Astrocyte of the cerebellum (primary cell): ENCODE results near the gene AREL1.

Source experiments
- DNase-seq: peaks from one replicate; pipeline ENCODE4 v3.0.0-alpha.2; 2011; ENCODE audit warnings: low read depth
- H3K4me3 ChIP-seq: 2 replicates; pipeline ENCODE4 v1.5.1; 2011; ENCODE audit warnings: mild to moderate bottlenecking, low read depth, low read length, moderate library complexity
- in situ Hi-C: cut with HindIII; loops from 2 replicates; pipeline ENCODE4 v1.10.0; 2017; ENCODE audit warnings: low sequenced_read_pairs
- TF ChIP-seq, protein P1 (sequence below): IDR thresholded peaks from 2 replicates; pipeline ENCODE4 v1.5.1; 2012; ENCODE audit warnings: low read length, low read depth, moderate library complexity, mild to moderate bottlenecking; ENCODE audit errors: missing control alignments

Gene AREL1

DNA sequence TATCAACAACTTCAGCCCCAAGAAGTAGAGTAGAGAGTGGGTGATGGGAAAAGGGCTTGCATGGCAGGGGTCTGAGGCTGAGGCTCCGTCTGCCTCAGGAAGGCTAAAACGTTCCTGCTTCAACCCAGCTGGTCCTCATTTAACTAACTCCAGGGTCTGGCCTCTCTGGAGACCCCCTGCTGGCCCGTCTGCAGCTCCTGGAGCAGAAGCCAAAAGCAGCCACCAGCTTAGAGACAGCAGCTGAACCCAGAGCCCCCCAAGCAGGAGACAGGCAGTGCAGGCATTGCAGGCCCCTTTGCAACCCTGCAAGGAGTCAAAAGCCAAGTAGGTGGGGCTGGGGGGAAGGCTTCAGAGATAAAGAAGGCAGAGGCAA, 75.7 kb downstream of the AREL1 start:
- TF ChIP-seq, protein P1, sequence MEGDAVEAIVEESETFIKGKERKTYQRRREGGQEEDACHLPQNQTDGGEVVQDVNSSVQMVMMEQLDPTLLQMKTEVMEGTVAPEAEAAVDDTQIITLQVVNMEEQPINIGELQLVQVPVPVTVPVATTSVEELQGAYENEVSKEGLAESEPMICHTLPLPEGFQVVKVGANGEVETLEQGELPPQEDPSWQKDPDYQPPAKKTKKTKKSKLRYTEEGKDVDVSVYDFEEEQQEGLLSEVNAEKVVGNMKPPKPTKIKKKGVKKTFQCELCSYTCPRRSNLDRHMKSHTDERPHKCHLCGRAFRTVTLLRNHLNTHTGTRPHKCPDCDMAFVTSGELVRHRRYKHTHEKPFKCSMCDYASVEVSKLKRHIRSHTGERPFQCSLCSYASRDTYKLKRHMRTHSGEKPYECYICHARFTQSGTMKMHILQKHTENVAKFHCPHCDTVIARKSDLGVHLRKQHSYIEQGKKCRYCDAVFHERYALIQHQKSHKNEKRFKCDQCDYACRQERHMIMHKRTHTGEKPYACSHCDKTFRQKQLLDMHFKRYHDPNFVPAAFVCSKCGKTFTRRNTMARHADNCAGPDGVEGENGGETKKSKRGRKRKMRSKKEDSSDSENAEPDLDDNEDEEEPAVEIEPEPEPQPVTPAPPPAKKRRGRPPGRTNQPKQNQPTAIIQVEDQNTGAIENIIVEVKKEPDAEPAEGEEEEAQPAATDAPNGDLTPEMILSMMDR: no peak
- in situ Hi-C loops: no loop called here
- H3K4me3 ChIP-seq: no peak overlapping the region
- DNase-seq: no peak

DNA sequence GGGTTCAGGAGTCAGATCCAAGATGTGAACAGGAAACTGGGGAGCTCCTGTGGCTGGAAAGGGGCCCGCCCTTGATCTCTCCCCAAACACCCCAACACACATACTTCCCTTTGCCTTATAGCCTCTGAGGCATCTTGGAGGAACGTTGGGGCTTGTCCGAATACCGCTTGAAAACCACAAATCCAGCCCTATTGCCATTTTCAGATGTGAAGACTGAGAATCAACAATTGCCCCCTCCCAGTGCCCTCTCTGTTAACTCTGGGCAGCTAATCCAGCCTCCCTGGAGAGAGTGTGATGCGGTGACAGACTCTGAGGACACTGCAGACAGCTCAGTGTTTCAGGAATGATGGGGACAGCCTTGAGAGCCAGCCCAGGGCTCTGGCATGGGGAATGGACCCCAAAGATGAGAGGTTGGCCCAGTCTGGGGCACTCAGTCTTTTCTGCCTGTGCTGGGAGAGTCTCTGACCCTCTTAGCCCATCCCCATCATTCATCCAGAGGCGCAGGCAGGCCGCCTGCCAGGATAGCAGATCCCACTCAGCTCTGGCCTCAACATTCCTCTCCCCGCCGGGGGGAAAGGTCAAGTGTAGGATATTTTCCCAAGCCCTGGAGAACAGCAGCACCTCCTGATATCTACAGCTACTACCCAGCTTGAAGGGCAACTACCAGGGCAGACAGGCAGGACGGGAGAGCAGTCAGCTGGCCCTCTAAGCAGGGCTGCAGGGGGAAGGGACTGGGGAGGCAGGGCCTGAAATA, 76.3 kb downstream of the AREL1 start:
- in situ Hi-C loops: no loop called here
- no peak for DNase-seq
- TF ChIP-seq, protein P1: no peak
- no peak overlapping the region for H3K4me3 ChIP-seq

DNA sequence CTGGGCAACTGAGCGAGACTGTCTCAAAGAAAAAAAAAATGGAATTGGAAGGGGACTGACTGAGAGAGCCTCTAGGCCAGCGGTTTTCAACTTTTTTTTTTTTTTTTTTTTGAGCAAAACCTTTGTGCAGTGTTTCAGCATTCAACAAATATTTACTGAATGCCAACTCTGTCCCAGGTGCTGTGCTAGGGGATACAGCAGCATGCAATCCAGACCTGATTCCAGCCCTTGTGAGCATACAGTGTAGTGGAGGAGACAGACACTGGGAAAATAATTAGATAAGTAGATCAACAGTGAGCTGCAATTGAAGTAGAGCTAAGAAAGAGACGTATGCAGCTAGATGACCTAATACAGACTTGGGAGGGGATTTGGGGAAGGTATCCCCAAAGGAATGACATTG, 77.0 kb downstream of the AREL1 start:
- H3K4me3 ChIP-seq: no peak overlapping the region
- in situ Hi-C loops: no loop called here
- no peak for DNase-seq
- TF ChIP-seq, protein P1: no peak

DNA sequence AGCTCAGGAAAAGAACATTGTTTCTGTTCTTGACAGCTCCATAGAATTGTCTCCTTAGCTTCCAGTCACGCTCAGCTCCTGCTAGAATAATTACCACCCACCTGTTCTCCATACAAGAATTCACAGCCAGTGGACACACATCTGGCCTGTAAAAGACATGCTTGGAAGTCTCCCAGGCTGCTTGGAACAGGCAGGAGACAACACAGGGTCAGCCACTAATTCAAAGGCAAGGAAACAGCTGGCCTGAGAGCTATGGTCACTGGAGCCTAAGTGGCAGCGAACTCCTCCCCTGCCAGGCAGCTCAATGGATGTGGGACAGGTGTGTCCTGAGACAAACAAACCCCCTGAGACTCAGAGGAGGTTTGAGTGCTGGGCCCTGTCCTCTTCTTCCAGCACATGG, 77.9 kb downstream of the AREL1 start:
- in situ Hi-C loops: no loop called here
- H3K4me3 ChIP-seq: no peak overlapping the region
- TF ChIP-seq, protein P1: no peak
- DNase-seq: no peak

DNA sequence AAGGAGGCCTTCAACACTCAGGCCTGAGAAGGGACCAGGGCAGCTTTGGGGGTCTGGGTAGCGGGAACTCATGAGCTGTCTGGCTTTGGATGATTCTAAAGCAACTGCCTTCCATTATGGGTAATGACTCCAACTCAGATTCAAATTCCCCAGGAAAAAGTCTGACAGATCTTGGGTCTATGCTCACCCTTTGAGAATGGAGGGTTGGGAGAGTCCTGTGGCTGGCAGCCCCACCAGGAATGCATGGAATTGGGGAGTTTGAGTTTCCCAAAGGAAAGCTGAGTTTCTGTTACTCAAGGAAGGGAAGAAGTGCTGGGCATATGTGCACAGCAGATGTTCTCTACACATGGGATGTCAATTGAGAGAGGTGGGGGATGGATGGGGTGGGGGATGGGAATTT, 78.4 kb downstream of the AREL1 start:
- DNase-seq: no peak
- TF ChIP-seq, protein P1: no peak
- in situ Hi-C loops: no loop called here
- no peak overlapping the region for H3K4me3 ChIP-seq

DNA sequence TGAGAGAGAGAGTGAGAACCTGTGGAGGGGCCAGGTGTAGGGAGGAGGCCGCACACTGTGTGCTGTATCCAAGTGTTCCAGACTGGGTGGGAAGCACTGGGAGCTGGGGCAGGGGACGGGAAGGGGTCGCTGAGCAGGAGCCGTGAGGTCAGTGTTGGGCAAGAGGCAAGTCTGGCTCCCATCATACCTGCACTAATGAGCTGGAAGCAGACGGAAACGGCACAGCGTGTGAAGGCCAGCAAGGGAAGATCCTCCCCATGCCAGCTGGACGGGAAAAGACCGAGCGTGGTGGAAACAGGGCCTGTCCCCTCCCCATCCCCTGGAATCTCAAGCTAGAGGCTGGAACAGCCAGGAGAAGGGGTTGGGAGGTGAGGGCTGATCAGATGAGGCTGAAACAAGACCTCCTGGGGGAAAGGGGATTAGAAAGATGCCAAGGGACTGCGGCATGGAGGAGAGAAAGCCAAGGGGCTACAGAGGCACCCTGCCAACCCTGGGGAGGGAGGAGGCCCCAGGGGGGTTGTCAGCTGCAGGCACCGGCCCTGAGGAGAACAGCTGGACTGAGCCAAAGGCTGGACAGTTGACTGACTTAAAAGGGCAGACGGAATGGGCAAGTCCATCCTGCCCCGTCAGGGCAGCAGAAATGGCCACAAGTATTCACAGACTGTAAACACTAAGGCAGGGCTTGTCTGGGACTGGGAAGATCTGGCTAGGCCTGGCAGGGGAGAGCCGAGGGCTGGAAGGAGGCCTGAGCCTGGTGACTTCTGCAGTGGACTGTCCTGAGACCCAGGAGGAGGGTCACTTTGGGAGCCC, 81.8 kb downstream of the AREL1 start:
- no peak for DNase-seq
- in situ Hi-C loops: no loop called here
- TF ChIP-seq, protein P1: no peak
- no peak overlapping the region for H3K4me3 ChIP-seq
